GM13977 (cell line): ENCODE results near the gene NPNT.

Experiments used
- DNase-seq: peaks from one replicate; pipeline ENCODE4 v3.0.0; 2012; ENCODE audit warnings: low spot score
- in situ Hi-C: fragments of 300-500 bp; cut with MboI; formaldehyde crosslinking; loops from one replicate; pipeline ENCODE4 v1.12.0; 2022; ENCODE audit warnings: low sequenced_read_pairs, low pct_unique_long_range_greater_than_20kb, mixed read lengths, inconsistent platforms; ENCODE audit not compliant: unreplicated experiment
- TF ChIP-seq, protein P1 (sequence below): IDR thresholded peaks from 2 replicates; pipeline ENCODE4 v1.5.1; 2012; ENCODE audit warnings: mild to moderate bottlenecking, control low read depth; ENCODE audit not compliant: insufficient read depth; ENCODE audit errors: extremely low read depth, missing control alignments

The NPNT gene

DNA sequence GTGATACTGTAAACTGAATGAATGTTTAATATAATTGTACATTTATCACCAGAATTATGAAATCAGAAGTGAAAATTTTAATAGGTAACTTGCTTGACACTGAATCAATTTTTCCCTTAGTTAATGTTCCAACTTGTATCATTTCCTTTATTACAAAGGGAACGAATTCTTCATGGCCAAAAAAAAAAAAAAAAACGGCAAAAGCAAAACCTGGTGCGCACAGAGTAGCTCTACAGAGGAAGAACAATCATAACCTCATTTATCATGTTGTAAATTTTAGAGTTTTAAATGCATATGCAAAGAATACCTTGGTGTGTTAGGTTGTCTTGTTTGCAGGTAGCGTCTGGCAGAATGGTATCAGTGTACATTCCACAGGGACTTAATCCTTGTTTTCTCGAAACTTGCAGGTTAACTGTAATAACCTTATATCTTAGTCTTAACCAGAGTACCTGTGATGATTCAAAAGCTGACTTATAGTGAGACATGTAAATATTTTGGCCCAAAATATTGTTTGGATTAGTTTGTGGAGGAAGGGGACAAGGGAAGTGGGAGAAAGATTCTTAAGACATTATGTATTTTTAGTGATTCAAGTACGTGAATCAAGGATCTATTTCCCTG is 70.0 kb downstream of the NPNT start:
- in situ Hi-C loops, result no loop called here
- TF ChIP-seq, protein P1, sequence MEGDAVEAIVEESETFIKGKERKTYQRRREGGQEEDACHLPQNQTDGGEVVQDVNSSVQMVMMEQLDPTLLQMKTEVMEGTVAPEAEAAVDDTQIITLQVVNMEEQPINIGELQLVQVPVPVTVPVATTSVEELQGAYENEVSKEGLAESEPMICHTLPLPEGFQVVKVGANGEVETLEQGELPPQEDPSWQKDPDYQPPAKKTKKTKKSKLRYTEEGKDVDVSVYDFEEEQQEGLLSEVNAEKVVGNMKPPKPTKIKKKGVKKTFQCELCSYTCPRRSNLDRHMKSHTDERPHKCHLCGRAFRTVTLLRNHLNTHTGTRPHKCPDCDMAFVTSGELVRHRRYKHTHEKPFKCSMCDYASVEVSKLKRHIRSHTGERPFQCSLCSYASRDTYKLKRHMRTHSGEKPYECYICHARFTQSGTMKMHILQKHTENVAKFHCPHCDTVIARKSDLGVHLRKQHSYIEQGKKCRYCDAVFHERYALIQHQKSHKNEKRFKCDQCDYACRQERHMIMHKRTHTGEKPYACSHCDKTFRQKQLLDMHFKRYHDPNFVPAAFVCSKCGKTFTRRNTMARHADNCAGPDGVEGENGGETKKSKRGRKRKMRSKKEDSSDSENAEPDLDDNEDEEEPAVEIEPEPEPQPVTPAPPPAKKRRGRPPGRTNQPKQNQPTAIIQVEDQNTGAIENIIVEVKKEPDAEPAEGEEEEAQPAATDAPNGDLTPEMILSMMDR, result no peak
- DNase-seq, result no peak

DNA sequence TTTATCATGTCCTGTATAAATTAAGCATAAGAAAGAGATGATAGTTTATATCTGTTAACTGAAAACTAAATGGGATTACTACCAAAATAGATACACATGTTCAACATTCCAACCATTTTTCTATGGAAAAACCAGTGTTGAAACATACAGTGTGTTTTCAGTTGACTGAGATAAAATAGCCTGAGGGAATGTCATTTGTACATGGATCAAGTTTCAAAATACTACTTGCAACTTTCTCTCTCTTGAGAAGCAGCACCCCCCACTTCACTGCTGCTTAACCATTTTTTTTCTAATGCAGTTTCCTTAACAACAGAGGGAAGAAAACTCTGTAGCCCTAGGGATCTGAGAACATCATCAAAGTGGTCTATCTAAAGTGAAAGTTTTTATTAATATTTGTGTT is 70.8 kb downstream of the NPNT start:
- no peak for DNase-seq
- TF ChIP-seq, protein P1, result no peak
- in situ Hi-C loops, result no loop called here

DNA sequence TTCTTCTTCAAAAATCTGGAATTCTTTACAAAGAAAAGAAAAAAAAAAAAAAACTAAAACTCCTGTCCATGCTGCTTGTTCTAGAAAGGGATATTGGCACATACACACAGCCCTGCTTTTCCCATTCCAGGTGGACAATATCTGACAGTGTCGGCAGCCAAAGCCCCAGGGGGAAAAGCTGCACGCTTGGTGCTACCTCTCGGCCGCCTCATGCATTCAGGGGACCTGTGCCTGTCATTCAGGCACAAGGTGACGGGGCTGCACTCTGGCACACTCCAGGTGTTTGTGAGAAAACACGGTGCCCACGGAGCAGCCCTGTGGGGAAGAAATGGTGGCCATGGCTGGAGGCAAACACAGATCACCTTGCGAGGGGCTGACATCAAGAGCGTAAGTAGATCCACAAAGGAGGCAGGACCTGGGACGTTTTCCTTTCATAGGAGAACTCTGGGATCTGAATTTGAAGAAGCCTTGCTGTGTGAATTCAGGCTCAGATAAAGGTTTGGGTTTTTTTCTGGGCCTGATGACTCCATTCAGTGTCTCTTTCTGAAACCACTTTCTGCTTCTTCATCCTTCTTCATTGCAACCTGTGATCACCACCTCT is 71.9 kb downstream of the NPNT start:
- no peak for DNase-seq
- in situ Hi-C loops, result no loop called here
- TF ChIP-seq, protein P1, result no peak

DNA sequence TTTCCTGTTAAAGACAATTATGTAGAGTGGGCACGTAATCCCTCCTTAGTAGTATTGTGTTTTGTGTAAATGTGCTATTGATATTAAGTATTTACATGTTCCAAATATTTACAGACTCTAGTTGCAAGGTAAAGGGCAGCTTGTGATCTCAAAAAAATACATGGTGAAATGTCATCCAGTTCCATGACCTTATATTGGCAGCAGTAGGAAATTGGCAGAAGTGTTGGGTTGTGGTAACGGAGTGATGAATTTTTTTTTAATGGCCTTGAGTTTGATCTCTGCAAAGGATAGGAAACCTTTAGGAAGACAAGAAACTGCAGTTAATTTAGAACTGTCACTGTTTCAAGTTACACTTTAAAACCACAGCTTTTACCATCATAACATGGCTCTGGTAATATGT is 74.3 kb downstream of the NPNT start:
- TF ChIP-seq, protein P1, result no peak
- in situ Hi-C loops, result no loop called here
- no peak for DNase-seq

DNA sequence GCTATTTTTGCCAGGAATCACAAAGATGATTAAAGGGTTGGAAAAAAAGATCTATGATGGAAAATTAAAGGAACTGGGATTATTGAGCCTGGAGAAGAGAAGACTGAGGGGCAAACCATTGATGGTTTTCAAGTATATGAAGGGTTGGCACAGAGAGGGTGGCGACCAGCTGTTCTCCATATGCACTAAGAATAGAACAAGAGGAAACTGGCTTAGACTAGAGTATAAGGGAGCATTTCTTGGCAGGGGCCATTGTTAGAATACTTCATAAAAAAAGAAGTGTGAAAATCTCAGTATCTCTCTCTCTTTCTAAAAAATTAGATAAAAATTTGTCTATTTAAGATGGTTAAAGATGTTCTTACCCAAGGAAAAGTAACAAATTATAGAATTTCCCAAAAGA is 75.1 kb downstream of the NPNT start:
- DNase-seq, result no peak
- in situ Hi-C loops, result no loop called here
- TF ChIP-seq, protein P1, result no peak

DNA sequence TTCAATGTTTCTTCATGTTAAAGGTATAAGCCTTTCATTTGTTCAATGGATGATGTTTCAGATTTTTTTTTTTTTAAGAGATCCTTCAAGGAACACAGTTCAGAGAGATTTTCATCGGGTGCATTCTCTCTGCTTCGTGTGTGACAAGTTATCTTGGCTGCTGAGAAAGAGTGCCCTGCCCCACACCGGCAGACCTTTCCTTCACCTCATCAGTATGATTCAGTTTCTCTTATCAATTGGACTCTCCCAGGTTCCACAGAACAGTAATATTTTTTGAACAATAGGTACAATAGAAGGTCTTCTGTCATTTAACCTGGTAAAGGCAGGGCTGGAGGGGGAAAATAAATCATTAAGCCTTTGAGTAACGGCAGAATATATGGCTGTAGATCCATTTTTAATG is 75.8 kb downstream of the NPNT start:
- TF ChIP-seq, protein P1, result no peak
- DNase-seq, result no peak
- in situ Hi-C loops, result no loop called here
